HG03520 (cell line): Measurements from ENCODE around the gene ALDH1L1.
"Not testable (repeated sequence)": the region's sequence is repeated elsewhere in the genome, so short reads cannot be mapped to it uniquely, and the experiment has no call there.

Experiments used
- ATAC-seq: cut with Tn5 transposase; IDR thresholded peaks from one replicate; pipeline ENCODE4 v1.9.1; 2021; ENCODE audit warnings: mild to moderate bottlenecking, moderate library complexity; ENCODE audit not compliant: unreplicated experiment

ALDH1L1 gene

GRCh38 chr3:126108676-126109050 is 71.7 kb downstream of the ALDH1L1 start:
- no peak for ATAC-seq

- no peak for ATAC-seq
Observed at GRCh38 chr3:126107957-126108675, 72.3 kb downstream of the ALDH1L1 start.

GRCh38 chr3:126107203-126107939 is 73.0 kb downstream of the ALDH1L1 start:
- ATAC-seq = no peak

- no peak for ATAC-seq
Observed at GRCh38 chr3:126106336-126107202, 73.8 kb downstream of the ALDH1L1 start.

GRCh38 chr3:126105691-126106187 is 74.6 kb downstream of the ALDH1L1 start:
- ATAC-seq = no peak

GRCh38 chr3:126104742-126105605 is 75.4 kb downstream of the ALDH1L1 start:
- ATAC-seq = no peak

- no peak for ATAC-seq
Observed at GRCh38 chr3:126104028-126104635, 76.3 kb downstream of the ALDH1L1 start.

- no peak for ATAC-seq
Observed at GRCh38 chr3:126103121-126104027, 77.0 kb downstream of the ALDH1L1 start.

- no peak for ATAC-seq
Observed at GRCh38 chr3:126102530-126102951, 77.8 kb downstream of the ALDH1L1 start.

- ATAC-seq = no peak
Observed at GRCh38 chr3:126102011-126102410, 78.4 kb downstream of the ALDH1L1 start.

- no peak for ATAC-seq
Observed at GRCh38 chr3:126101521-126101982, 78.8 kb downstream of the ALDH1L1 start.

GRCh38 chr3:126100634-126101301 is 79.6 kb downstream of the ALDH1L1 start:
- ATAC-seq = peak; percentile 73

GRCh38 chr3:126100269-126100633 is 80.1 kb downstream of the ALDH1L1 start:
- no peak for ATAC-seq

GRCh38 chr3:126098391-126098858 is 82.0 kb downstream of the ALDH1L1 start:
- no peak for ATAC-seq

GRCh38 chr3:126097801-126098200 is 82.6 kb downstream of the ALDH1L1 start:
- no peak for ATAC-seq

- not testable (repeated sequence) for ATAC-seq
Observed at GRCh38 chr3:126096274-126096673, 84.1 kb downstream of the ALDH1L1 start.

- not testable (repeated sequence) for ATAC-seq
Observed at GRCh38 chr3:126092128-126092527, 88.3 kb downstream of the ALDH1L1 start.

- no peak for ATAC-seq
Observed at GRCh38 chr3:126087552-126088175, 92.7 kb downstream of the ALDH1L1 start.
